Measurements from ENCODE around the gene SERGEF.

SERGEF gene

DNA sequence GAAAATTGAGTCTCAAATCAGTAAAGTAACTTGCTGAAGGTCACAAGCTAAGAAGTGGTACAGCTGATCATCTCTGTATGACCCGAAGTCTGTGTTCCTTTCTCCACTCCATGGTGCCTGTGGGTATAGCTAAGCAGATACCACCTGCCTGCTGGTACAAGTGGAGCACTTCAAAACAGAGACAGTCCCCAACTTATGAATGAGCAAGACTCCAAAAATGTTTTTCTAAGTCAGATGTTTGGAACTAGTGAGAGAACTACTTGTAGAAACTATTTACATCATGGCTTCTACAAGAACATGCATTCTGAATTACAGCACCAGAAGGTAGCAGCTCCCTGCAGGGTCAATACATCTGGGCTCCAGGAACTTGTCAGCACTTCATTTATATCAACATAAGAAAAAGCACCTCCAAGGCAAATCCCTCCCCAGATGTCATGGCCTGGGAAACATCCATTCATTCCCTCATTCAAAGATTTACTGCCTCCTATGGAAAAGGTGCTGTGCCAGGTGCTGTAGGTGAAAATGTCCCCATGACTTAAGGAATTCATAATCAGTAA, 94.7 kb downstream of the SERGEF start:
- TF ChIP-seq, protein P1, sequence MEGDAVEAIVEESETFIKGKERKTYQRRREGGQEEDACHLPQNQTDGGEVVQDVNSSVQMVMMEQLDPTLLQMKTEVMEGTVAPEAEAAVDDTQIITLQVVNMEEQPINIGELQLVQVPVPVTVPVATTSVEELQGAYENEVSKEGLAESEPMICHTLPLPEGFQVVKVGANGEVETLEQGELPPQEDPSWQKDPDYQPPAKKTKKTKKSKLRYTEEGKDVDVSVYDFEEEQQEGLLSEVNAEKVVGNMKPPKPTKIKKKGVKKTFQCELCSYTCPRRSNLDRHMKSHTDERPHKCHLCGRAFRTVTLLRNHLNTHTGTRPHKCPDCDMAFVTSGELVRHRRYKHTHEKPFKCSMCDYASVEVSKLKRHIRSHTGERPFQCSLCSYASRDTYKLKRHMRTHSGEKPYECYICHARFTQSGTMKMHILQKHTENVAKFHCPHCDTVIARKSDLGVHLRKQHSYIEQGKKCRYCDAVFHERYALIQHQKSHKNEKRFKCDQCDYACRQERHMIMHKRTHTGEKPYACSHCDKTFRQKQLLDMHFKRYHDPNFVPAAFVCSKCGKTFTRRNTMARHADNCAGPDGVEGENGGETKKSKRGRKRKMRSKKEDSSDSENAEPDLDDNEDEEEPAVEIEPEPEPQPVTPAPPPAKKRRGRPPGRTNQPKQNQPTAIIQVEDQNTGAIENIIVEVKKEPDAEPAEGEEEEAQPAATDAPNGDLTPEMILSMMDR (IDR thresholded peaks at IDR 0.05; ENCODE audit: poor library complexity, severe bottlenecking) = no peak
- no peak for ATAC-seq (ENCODE audit: low read depth)
- no peaks in the 10 kb centered on the region for H3K4me1 ChIP-seq (ENCODE audit: insufficient read depth, poor library complexity, severe bottlenecking)
- DNase-seq (ENCODE audit: low spot score) = no peak
- H3K36me3 ChIP-seq (ENCODE audit: low read depth) = no peaks in the 10 kb centered on the region
- H3K27me3 ChIP-seq (ENCODE audit: insufficient read depth, poor library complexity, severe bottlenecking) = no peaks in the 10 kb centered on the region
- no peak overlapping the region for H3K27ac ChIP-seq (ENCODE audit: poor library complexity, severe bottlenecking)
- no peaks in the 10 kb centered on the region for H3K9me3 ChIP-seq (ENCODE audit: severe bottlenecking)
- no peak overlapping the region for H3K4me3 ChIP-seq (ENCODE audit: severe bottlenecking)

DNA sequence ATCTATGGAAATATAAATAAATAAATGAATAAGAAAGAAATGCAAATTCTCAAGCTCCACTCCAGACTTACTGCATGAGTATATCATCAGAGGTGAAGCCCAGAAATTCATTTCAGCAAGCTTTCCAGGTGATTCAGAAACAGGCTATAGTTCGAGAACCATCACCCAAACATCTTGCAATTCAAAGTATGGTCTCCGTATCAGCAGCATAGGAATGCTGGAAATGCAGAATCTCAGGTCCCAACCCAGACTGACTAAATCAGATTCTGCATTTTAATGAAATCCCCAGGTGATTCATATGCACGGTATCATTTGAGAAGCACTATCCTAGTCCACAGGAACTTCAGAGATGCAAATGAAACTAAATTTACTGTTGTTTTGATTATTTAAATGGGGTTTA, 95.3 kb downstream of the SERGEF start:
- no peaks in the 10 kb centered on the region for H3K27me3 ChIP-seq (ENCODE audit: insufficient read depth, poor library complexity, severe bottlenecking)
- no peaks in the 10 kb centered on the region for H3K36me3 ChIP-seq (ENCODE audit: low read depth)
- H3K4me3 ChIP-seq (ENCODE audit: severe bottlenecking) = no peak overlapping the region
- no peaks in the 10 kb centered on the region for H3K9me3 ChIP-seq (ENCODE audit: severe bottlenecking)
- no peaks in the 10 kb centered on the region for H3K4me1 ChIP-seq (ENCODE audit: insufficient read depth, poor library complexity, severe bottlenecking)
- DNase-seq (ENCODE audit: low spot score) = no peak
- no peak overlapping the region for H3K27ac ChIP-seq (ENCODE audit: poor library complexity, severe bottlenecking)
- ATAC-seq (ENCODE audit: low read depth) = no peak
- TF ChIP-seq, protein P1 (IDR thresholded peaks at IDR 0.05; ENCODE audit: poor library complexity, severe bottlenecking) = no peak

DNA sequence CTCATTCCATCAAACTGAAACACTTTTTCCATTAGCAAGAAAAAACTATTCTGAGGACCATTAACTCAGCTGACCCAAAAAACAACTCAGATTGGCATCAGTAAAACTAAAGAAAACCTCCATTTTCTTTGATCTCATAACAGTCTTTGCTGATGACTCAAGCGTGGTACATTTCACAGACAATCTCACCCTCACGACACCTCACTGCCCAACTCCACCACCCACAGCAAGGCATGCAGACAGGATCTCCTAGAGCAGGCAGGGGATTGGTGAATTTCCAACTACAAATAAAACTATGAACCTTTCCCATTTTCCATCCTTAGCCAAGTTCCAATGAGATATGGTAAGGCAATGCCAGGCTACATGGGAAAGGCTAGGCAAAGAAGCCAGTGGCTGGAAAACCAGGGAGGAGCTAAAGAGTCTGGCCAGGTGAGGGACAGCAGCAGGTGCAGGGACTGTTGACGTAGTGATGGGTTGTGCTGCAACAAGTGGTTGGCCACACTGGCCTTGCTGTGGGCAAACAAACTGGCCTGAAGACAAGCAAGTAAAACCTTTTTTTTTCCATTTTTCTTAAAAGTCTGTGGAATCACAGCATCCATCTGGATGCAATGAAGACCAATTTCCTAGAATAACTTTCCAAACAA, 97.2 kb downstream of the SERGEF start:
- ATAC-seq (ENCODE audit: low read depth) (no peak), DNase-seq (ENCODE audit: low spot score) (no peak)
- Histone ChIP-seq H3K9me3 (ENCODE audit: severe bottlenecking) (no peaks in the 10 kb centered on the region), H3K4me1 (ENCODE audit: insufficient read depth, poor library complexity, severe bottlenecking) (no peaks in the 10 kb centered on the region), H3K27ac (ENCODE audit: poor library complexity, severe bottlenecking) (no peak overlapping the region), H3K27me3 (ENCODE audit: insufficient read depth, poor library complexity, severe bottlenecking) (no peaks in the 10 kb centered on the region), H3K4me3 (ENCODE audit: severe bottlenecking) (no peak overlapping the region), H3K36me3 (ENCODE audit: low read depth) (no peaks in the 10 kb centered on the region)
- TF ChIP-seq, protein P1 (IDR thresholded peaks at IDR 0.05; ENCODE audit: poor library complexity, severe bottlenecking) = no peak

DNA sequence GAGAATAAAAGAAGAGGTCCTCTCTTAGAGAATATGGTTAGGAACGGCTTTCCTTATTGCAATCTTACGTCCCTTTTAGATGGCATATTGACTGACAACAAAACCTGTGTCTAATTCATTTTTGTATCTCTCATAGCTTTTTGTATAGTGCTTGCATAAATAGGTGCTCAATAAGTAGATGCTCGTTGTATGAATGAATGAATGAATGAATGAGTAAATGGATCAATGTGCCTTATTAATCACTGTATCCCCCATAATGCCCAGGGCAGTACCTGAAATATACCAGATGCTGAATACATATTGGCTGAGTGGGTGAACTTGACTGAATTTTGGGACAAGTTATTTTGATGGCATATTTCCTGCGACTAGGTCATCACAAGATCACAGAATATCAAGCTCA, 97.9 kb downstream of the SERGEF start:
- TF ChIP-seq, protein P1 (IDR thresholded peaks at IDR 0.05; ENCODE audit: poor library complexity, severe bottlenecking) = no peak
- DNase-seq (ENCODE audit: low spot score) (no peak), ATAC-seq (ENCODE audit: low read depth) (no peak)
- no peaks in the 10 kb centered on the region for H3K36me3 ChIP-seq (ENCODE audit: low read depth)
- no peaks in the 10 kb centered on the region for H3K9me3 ChIP-seq (ENCODE audit: severe bottlenecking)
- no peak overlapping the region for H3K27ac ChIP-seq (ENCODE audit: poor library complexity, severe bottlenecking)
- no peaks in the 10 kb centered on the region for H3K4me1 ChIP-seq (ENCODE audit: insufficient read depth, poor library complexity, severe bottlenecking)
- H3K4me3 ChIP-seq (ENCODE audit: severe bottlenecking) = no peak overlapping the region
- H3K27me3 ChIP-seq (ENCODE audit: insufficient read depth, poor library complexity, severe bottlenecking) = no peaks in the 10 kb centered on the region

DNA sequence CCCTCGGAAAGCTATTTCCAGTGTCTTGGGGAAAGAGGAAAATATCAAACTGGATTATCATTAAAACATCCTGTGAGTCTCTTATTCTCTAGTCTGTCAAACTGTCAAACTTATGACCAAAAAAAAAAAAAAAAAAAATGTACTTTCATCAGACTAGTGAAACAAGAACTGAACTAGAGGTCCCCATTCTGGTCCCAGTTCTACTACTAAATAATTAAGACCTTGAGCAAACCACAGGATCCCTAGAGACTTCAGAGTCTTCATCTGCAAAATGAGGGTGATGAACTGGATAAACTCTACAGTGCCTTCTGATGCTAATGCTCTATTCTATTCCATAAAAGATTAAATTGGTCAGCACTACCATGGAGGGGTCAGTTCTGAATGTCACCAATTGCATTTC, 105.8 kb downstream of the SERGEF start:
- DNase-seq (ENCODE audit: low spot score) = no peak
- Histone ChIP-seq H3K4me3 (ENCODE audit: severe bottlenecking) (no peak overlapping the region), H3K27ac (ENCODE audit: poor library complexity, severe bottlenecking) (no peak overlapping the region), H3K27me3 (ENCODE audit: insufficient read depth, poor library complexity, severe bottlenecking) (no peaks in the 10 kb centered on the region), H3K4me1 (ENCODE audit: insufficient read depth, poor library complexity, severe bottlenecking) (no peaks in the 10 kb centered on the region), H3K9me3 (ENCODE audit: severe bottlenecking) (no peaks in the 10 kb centered on the region), H3K36me3 (ENCODE audit: low read depth) (no peaks in the 10 kb centered on the region)
- no peak for ATAC-seq (ENCODE audit: low read depth)
- TF ChIP-seq, protein P1 (IDR thresholded peaks at IDR 0.05; ENCODE audit: poor library complexity, severe bottlenecking) = no peak
